Measurements from ENCODE around the gene NMNAT3. TPM values are rescaled to one million over a fixed set of nuclear protein-coding genes. Genes with fewer than 3 reads are reported as not detected.

NMNAT3 gene
- total and polyA plus RNA-seq, 2 experiments from 2014 or later: 8.3 to 9.2 TPM

DNA sequence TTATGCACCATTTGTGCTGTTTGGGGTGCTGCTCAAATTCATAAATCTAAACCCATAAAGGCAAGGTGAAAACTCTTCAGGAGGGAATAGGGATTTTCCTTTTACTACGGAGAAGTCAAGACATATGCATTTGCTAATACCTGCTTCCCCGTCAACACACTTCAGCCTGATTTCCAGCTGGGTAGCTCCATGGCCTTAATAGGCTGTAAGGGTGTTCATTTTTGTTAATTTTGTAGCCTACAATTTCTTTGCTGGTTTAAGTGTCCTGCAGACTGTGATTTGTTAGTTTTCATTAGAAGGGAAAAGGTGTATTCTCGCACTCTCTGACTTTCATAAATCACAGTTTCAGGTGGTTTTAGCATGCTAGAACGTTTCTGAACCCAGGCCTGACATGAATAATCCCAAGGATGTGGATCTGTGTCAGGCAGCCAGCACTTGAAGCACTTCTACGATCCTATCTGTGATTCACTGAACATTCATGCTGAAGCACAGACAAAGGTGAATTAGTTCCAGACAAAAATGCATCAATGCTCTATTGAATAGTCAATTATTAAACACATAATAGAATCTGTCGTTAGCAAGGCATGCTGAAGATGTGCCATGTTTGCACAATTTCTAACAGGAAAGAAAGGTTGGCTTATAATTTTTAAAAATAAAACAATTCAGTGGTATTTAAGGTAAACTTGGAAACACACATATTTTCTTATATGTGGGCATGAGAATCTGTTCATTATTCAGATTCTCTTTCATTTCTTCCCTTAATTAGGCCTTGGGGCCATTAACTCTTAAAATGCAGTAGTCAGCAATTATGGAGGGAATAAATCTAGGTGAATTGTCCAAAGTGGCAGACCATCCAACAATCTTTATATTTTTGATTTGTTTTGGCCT, 17.9 kb upstream of the NMNAT3 start:
- H3K27me3 Mint-ChIP-seq (ENCODE audit: insufficient read depth, low read depth, poor library complexity): peaks cover 6% of the 10 kb centered on the region
- Histone ChIP-seq H3K9me2 (ENCODE audit: insufficient read depth) (no peaks in the 10 kb centered on the region; the same call in 1 of the 2 replicates), H3K36me3 (ENCODE audit: insufficient read depth) (no peaks in the 10 kb centered on the region), H3K27ac (ENCODE audit: low read depth) (no peak overlapping the region), H4K20me1 (replicated peaks; ENCODE audit: insufficient read depth) (no peaks in the 10 kb centered on the region), H3K4me3 (no peak overlapping the region), H3F3A (replicated peaks; ENCODE audit: low read depth) (no peaks in the 10 kb centered on the region), H3K79me2 (replicated peaks; ENCODE audit: insufficient read depth) (no peaks in the 10 kb centered on the region), H3K4me2 (no peak overlapping the region), H2AFZ (no peak overlapping the region), H3K27me3 (ENCODE audit: insufficient read depth) (no peaks in the 10 kb centered on the region), H3K4me1 (ENCODE audit: insufficient read depth) (no peaks in the 10 kb centered on the region)
- ATAC-seq: no peak
- H3K4me3 Mint-ChIP-seq: no peak overlapping the region
- H3K9me3 Mint-ChIP-seq: no peaks in the 10 kb centered on the region
- TF ChIP-seq CREB1 (CRISPR knock-in tag; IDR thresholded peaks at IDR 0.05; ENCODE audit: low read depth) (no peak), ZNF114 (CRISPR knock-in tag; IDR thresholded peaks at IDR 0.05) (no peak)
- no peak overlapping the region for H3K27ac Mint-ChIP-seq
- DNase-seq (ENCODE audit: low spot score): no peak
- H3K36me3 Mint-ChIP-seq (ENCODE audit: low read depth): no peaks in the 10 kb centered on the region
- H3K4me1 Mint-ChIP-seq: peaks cover 9% of the 10 kb centered on the region; the same call in 2 of the 3 replicates

- Histone ChIP-seq H3K27me3 (ENCODE audit: insufficient read depth) (no peaks in the 10 kb centered on the region), H3K4me2 (no peak overlapping the region), H3K4me1 (ENCODE audit: insufficient read depth) (no peaks in the 10 kb centered on the region), H3K27ac (ENCODE audit: low read depth) (no peak overlapping the region), H3K79me2 (replicated peaks; ENCODE audit: insufficient read depth) (no peaks in the 10 kb centered on the region), H2AFZ (no peak overlapping the region), H3K4me3 (no peak overlapping the region), H3K9me2 (ENCODE audit: insufficient read depth) (no peaks in the 10 kb centered on the region; the same call in 1 of the 2 replicates), H4K20me1 (replicated peaks; ENCODE audit: insufficient read depth) (no peaks in the 10 kb centered on the region), H3K36me3 (ENCODE audit: insufficient read depth) (no peaks in the 10 kb centered on the region), H3F3A (replicated peaks; ENCODE audit: low read depth) (no peaks in the 10 kb centered on the region)
- Mint-ChIP-seq H3K36me3 (ENCODE audit: low read depth) (no peaks in the 10 kb centered on the region), H3K9me3 (no peaks in the 10 kb centered on the region), H3K4me1 (peaks cover 9% of the 10 kb centered on the region; the same call in 2 of the 3 replicates), H3K27me3 (ENCODE audit: insufficient read depth, low read depth, poor library complexity) (peaks cover 6% of the 10 kb centered on the region), H3K4me3 (no peak overlapping the region), H3K27ac (no peak overlapping the region)
- no peak for TF ChIP-seq ZNF114 (CRISPR knock-in tag; IDR thresholded peaks at IDR 0.05)
- TF ChIP-seq POLR2AphosphoS5 (IDR thresholded peaks at IDR 0.05; ENCODE audit: low read depth): no peak
- TF ChIP-seq ZNF462 (CRISPR knock-in tag; IDR thresholded peaks at IDR 0.05): no peak
- no peak for TF ChIP-seq STAT1 (IDR thresholded peaks at IDR 0.05; ENCODE audit: unreplicated experiment)
- no peak for TF ChIP-seq JUNB (IDR thresholded peaks at IDR 0.05; ENCODE audit: unreplicated experiment)
- no peak for TF ChIP-seq EZH2 (IDR thresholded peaks at IDR 0.05; ENCODE audit: low read depth, unreplicated experiment)
- DNase-seq (ENCODE audit: low spot score): no peak
- no peak for ATAC-seq
Observed at GRCh38 chr3:139695007-139695406, 17.2 kb upstream of the NMNAT3 start.

Measured in GM23338 (cell line).